ENCODE results near the gene IL17B.
A peak's percentile ranks its signal among the peaks of the same experiment; 100 is the strongest.

IL17B gene

DNA sequence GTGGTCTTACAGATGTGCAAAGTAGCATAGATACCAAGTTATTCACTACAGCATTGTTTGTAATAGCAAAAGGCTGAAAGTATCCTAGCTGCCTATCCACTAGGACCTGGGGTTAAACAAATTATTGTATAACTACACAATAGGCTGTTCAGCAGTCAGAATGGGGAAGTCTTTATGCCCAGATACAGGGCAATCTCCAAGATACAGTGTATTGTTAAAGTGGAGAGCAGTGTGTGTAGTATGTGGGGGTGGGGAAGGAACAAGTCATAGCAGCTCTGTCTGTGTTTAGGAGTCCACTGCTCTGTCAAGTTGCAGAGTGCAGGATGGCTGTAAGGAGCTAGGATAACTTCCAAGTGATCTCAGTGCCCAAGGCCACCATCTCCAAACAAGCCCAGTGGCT lies 15.7 kb downstream of the IL17B start:
- Histone ChIP-seq H3K27ac (ENCODE audit: low read depth, low read length) (no peak overlapping the region), H3K9ac (ENCODE audit: low read depth, low read length) (no peak overlapping the region), H3K36me3 (ENCODE audit: insufficient read depth, low read length) (no peaks in the 10 kb centered on the region), H3K4me3 (ENCODE audit: low read length) (no peak overlapping the region), H3K27me3 (ENCODE audit: insufficient read depth, low read length) (0 out of 2 replicates have a peak, but pooled peaks cover 4% of the 10 kb centered on the region), H3K9me3 (ENCODE audit: insufficient read depth, low read depth, low read length) (no peaks in the 10 kb centered on the region), H3K4me1 (ENCODE audit: insufficient read depth, low read length) (no peaks in the 10 kb centered on the region)

GRCh38 chr5:149362541-149362940 lies 16.6 kb downstream of the IL17B start:
- no peak overlapping the region for H3K9ac ChIP-seq (ENCODE audit: low read depth, low read length)
- no peak overlapping the region for H3K4me3 ChIP-seq (ENCODE audit: low read length)
- no peak overlapping the region for H3K27ac ChIP-seq (ENCODE audit: low read depth, low read length)
- WGBS = 91% methylated on average over 12 of the region's 12 CpGs
- no peaks in the 10 kb centered on the region for H3K9me3 ChIP-seq (ENCODE audit: insufficient read depth, low read depth, low read length)
- 0 out of 2 replicates have a peak, but pooled peaks cover 4% of the 10 kb centered on the region for H3K27me3 ChIP-seq (ENCODE audit: insufficient read depth, low read length)
- no peaks in the 10 kb centered on the region for H3K36me3 ChIP-seq (ENCODE audit: insufficient read depth, low read length)
- H3K4me1 ChIP-seq (ENCODE audit: insufficient read depth, low read length) = no peaks in the 10 kb centered on the region

- H3K27ac ChIP-seq (ENCODE audit: low read depth, low read length) = no peak overlapping the region
- no peaks in the 10 kb centered on the region; the same call in 1 of the 2 replicates for H3K4me1 ChIP-seq (ENCODE audit: insufficient read depth, low read length)
- no peaks in the 10 kb centered on the region for H3K9me3 ChIP-seq (ENCODE audit: insufficient read depth, low read depth, low read length)
- WGBS = 96% methylated on average over 1 of the region's 1 CpG
- H3K27me3 ChIP-seq (ENCODE audit: insufficient read depth, low read length) = 0 out of 2 replicates have a peak, but pooled peaks cover 4% of the 10 kb centered on the region
- no peak overlapping the region for H3K9ac ChIP-seq (ENCODE audit: low read depth, low read length)
- no peak overlapping the region for H3K4me3 ChIP-seq (ENCODE audit: low read length)
- H3K36me3 ChIP-seq (ENCODE audit: insufficient read depth, low read length) = 0 out of 2 replicates have a peak, but pooled peaks cover 3% of the 10 kb centered on the region
Measured at GRCh38 chr5:149360272-149360671, 18.8 kb downstream of the IL17B start.

GRCh38 chr5:149358868-149359495 lies 20.1 kb downstream of the IL17B start:
- H3K4me3 ChIP-seq (ENCODE audit: low read length) = peak overlapping the region; percentile 89
- WGBS = 91% methylated on average over 8 of the region's 8 CpGs

GRCh38 chr5:149358294-149358651 lies 20.8 kb downstream of the IL17B start:
- Histone ChIP-seq H3K4me1 (ENCODE audit: insufficient read depth, low read length) (no peaks in the 10 kb centered on the region; the same call in 1 of the 2 replicates), H3K9me3 (ENCODE audit: insufficient read depth, low read depth, low read length) (no peaks in the 10 kb centered on the region), H3K9ac (ENCODE audit: low read depth, low read length) (peak overlapping the region; percentile 61), H3K36me3 (ENCODE audit: insufficient read depth, low read length) (peaks cover 16% of the 10 kb centered on the region), H3K4me3 (ENCODE audit: low read length) (peak overlapping the region; percentile 89), H3K27ac (ENCODE audit: low read depth, low read length) (no peak overlapping the region), H3K27me3 (ENCODE audit: insufficient read depth, low read length) (0 out of 2 replicates have a peak, but pooled peaks cover 4% of the 10 kb centered on the region)
- 6% methylated on average over 18 of the region's 18 CpGs for WGBS

More at GRCh38 chr5:149358868-149359495, 20.1 kb downstream of the IL17B start:
- H3K36me3 ChIP-seq (ENCODE audit: insufficient read depth, low read length) = peaks cover 9% of the 10 kb centered on the region
- H3K27me3 ChIP-seq (ENCODE audit: insufficient read depth, low read length) = 0 out of 2 replicates have a peak, but pooled peaks cover 4% of the 10 kb centered on the region
- H3K9me3 ChIP-seq (ENCODE audit: insufficient read depth, low read depth, low read length) = no peaks in the 10 kb centered on the region
- H3K9ac ChIP-seq (ENCODE audit: low read depth, low read length) = no peak overlapping the region
- H3K27ac ChIP-seq (ENCODE audit: low read depth, low read length) = no peak overlapping the region
- no peaks in the 10 kb centered on the region; the same call in 1 of the 2 replicates for H3K4me1 ChIP-seq (ENCODE audit: insufficient read depth, low read length)

DNA sequence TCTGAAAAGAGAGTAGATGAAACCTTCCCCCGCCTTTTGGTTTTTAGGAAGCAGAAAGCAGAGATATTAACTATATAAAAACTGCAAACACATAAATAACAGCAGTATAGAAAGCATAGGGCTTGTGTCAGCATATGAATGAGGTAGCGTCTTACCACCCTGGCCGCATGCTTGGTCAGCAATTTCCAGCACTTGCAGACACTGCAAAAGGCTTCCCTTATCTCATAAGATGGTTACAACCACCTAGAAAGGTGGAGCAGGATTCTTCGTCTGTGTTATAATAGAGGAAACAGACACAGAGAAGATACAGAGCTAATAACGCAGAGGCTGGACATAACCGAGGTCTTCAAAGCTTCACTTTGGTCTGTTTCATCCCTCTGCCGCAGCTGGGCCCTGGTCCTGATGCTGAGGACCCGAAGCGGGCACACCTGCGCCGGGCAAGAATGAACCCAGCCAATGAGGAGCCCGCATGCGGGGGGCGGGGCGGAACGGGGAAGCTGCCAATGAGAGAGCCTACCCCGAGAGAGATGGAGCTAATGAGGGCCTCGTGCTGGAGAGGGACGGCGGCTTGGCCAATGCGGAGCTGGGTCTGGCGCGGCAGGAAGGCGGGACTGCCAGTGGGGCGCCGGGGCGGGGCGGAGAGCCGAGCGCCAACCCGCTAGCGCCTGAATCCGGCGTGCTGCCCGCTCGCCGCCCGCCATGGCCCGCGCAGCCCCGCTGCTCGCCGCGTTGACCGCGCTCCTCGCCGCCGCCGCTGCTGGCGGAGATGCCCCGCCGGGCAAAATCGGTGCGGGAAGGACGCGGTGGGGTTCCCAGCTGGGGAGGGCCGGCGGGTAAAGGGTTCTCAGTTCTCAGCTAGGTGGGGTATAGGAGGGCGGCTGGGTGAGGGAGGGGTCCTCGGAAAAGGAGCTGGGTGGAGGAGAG lies 21.5 kb downstream of the IL17B start, which contains the start of gene PCYOX1L:
TSS of gene PCYOX1L (plus strand) at position 677 of the 924 bp plus-strand sequence. CDS start at position 700, 23 bp downstream.
- Histone ChIP-seq H3K9me3 (ENCODE audit: insufficient read depth, low read depth, low read length) (no peaks in the 10 kb centered on the region), H3K4me3 (ENCODE audit: low read length) (peak within 1 kb of the TSS; percentile 89), H3K9ac (ENCODE audit: low read depth, low read length) (peak within 1 kb of the TSS; percentile 61), H3K27me3 (ENCODE audit: insufficient read depth, low read length) (0 out of 2 replicates have a peak, but pooled peaks cover 4% of the 10 kb centered on the region), H3K36me3 (ENCODE audit: insufficient read depth, low read length) (peaks cover 23% of the 10 kb centered on the region), H3K27ac (ENCODE audit: low read depth, low read length) (no peak within 1 kb of the TSS), H3K4me1 (ENCODE audit: insufficient read depth, low read length) (no peaks in the 10 kb centered on the region; the same call in 1 of the 2 replicates)
- 2% methylated on average over 60 of the region's 61 CpGs for WGBS

GRCh38 chr5:149356391-149356790 lies 22.7 kb downstream of the IL17B start:
- Histone ChIP-seq H3K36me3 (ENCODE audit: insufficient read depth, low read length) (peaks cover 35% of the 10 kb centered on the region), H3K4me3 (ENCODE audit: low read length) (no peak overlapping the region), H3K9ac (ENCODE audit: low read depth, low read length) (no peak overlapping the region), H3K27ac (ENCODE audit: low read depth, low read length) (no peak overlapping the region), H3K9me3 (ENCODE audit: insufficient read depth, low read depth, low read length) (no peaks in the 10 kb centered on the region), H3K4me1 (ENCODE audit: insufficient read depth, low read length) (no peaks in the 10 kb centered on the region; the same call in 1 of the 2 replicates), H3K27me3 (ENCODE audit: insufficient read depth, low read length) (0 out of 2 replicates have a peak, but pooled peaks cover 4% of the 10 kb centered on the region)
- 96% methylated on average over 8 of the region's 8 CpGs for WGBS

DNA sequence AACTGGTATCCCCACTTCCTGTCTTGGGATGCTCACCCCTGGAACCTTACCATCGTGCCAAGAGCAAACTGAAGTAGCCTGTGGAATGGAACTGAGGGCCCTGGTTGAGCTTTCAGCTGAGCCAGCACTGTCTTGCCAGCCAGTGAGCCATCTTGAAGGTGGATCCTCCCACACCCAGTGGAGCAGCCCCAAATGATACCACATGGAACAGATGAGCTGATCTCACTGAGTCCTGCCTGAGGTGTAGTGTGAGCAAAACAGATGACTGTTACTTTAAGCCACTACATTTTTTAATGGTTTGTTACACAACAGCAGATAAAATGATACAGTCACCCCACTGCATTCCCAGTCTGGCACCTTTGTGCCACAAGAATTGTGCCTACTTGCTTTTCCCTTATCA lies 23.4 kb downstream of the IL17B start:
- H3K27me3 ChIP-seq (ENCODE audit: insufficient read depth, low read length) = 0 out of 2 replicates have a peak, but pooled peaks cover 4% of the 10 kb centered on the region
- H3K36me3 ChIP-seq (ENCODE audit: insufficient read depth, low read length) = peaks cover 42% of the 10 kb centered on the region
- no peak overlapping the region for H3K9ac ChIP-seq (ENCODE audit: low read depth, low read length)
- H3K4me3 ChIP-seq (ENCODE audit: low read length) = no peak overlapping the region
- H3K9me3 ChIP-seq (ENCODE audit: insufficient read depth, low read depth, low read length) = no peaks in the 10 kb centered on the region
- no peaks in the 10 kb centered on the region; the same call in 1 of the 2 replicates for H3K4me1 ChIP-seq (ENCODE audit: insufficient read depth, low read length)
- H3K27ac ChIP-seq (ENCODE audit: low read depth, low read length) = no peak overlapping the region
- WGBS = 92% methylated on average over 1 of the region's 1 CpG

- WGBS = 100% methylated on average over 1 of the region's 2 CpGs
- Histone ChIP-seq H3K4me3 (ENCODE audit: low read length) (no peak overlapping the region), H3K36me3 (ENCODE audit: insufficient read depth, low read length) (peaks cover 60% of the 10 kb centered on the region), H3K27ac (ENCODE audit: low read depth, low read length) (no peak overlapping the region), H3K4me1 (ENCODE audit: insufficient read depth, low read length) (no peaks in the 10 kb centered on the region; the same call in 1 of the 2 replicates), H3K9me3 (ENCODE audit: insufficient read depth, low read depth, low read length) (no peaks in the 10 kb centered on the region), H3K9ac (ENCODE audit: low read depth, low read length) (no peak overlapping the region), H3K27me3 (ENCODE audit: insufficient read depth, low read length) (0 out of 2 replicates have a peak, but pooled peaks cover under 1% of the 10 kb centered on the region)
Measured at GRCh38 chr5:149353911-149354310, 25.2 kb downstream of the IL17B start.

DNA sequence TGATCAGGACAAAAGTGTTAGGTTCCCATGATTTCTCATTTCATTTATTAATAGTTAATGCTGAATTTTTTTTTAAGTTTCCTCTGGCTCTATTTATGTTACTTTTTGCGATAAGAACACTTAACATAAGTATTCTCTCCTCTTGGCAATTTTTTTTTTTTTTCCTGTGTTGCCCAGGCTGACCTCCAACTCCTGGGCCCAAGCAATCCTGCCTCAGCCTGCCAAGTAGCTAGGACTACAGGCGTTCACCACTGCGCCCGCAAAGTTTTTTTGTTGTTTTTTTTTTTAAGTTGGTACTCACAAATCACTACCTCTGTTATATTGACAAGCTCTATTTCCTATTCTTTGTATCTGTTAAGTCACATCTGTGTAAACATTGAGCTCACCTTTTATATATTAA lies 26.9 kb downstream of the IL17B start:
- no peaks in the 10 kb centered on the region for H3K27me3 ChIP-seq (ENCODE audit: insufficient read depth, low read length)
- WGBS = 97% methylated on average over 4 of the region's 4 CpGs
- H3K4me3 ChIP-seq (ENCODE audit: low read length) = no peak overlapping the region
- H3K9ac ChIP-seq (ENCODE audit: low read depth, low read length) = no peak overlapping the region
- H3K27ac ChIP-seq (ENCODE audit: low read depth, low read length) = no peak overlapping the region
- no peaks in the 10 kb centered on the region for H3K9me3 ChIP-seq (ENCODE audit: insufficient read depth, low read depth, low read length)
- H3K36me3 ChIP-seq (ENCODE audit: insufficient read depth, low read length) = peaks cover 77% of the 10 kb centered on the region
- H3K4me1 ChIP-seq (ENCODE audit: insufficient read depth, low read length) = no peaks in the 10 kb centered on the region

DNA sequence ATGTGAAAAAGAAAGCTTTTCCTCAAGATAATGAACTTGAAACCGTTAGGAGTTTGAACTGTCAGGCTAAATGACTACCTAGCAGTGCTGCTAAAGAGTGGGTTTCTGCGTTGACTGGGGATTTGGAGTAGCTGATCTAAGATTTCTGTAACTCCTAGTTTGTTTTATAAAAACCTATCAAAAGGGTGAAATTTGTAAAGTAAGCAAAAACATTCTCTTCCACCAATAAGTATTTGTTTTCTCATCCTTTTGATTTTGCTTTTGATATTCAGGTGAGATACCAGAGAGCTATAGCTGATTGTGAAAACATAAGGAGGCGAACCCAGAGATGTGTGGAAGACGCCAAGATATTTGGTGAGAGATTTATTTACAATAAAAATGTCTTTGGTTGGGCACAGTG lies 29.7 kb downstream of the IL17B start:
- no peak overlapping the region for H3K4me3 ChIP-seq (ENCODE audit: low read length)
- peaks cover 4% of the 10 kb centered on the region; the same call in 1 of the 2 replicates for H3K4me1 ChIP-seq (ENCODE audit: insufficient read depth, low read length)
- H3K27me3 ChIP-seq (ENCODE audit: insufficient read depth, low read length) = no peaks in the 10 kb centered on the region
- no peak overlapping the region for H3K9ac ChIP-seq (ENCODE audit: low read depth, low read length)
- peaks cover 74% of the 10 kb centered on the region for H3K36me3 ChIP-seq (ENCODE audit: insufficient read depth, low read length)
- H3K27ac ChIP-seq (ENCODE audit: low read depth, low read length) = no peak overlapping the region
- no peaks in the 10 kb centered on the region for H3K9me3 ChIP-seq (ENCODE audit: insufficient read depth, low read depth, low read length)
- WGBS = 97% methylated on average over 4 of the region's 4 CpGs

Data from HUES64 (cell line).